ENCODE measurements around the gene ZEB2. TPM values are rescaled to one million over a fixed set of nuclear protein-coding genes. Genes with fewer than 3 reads are reported as not detected.

Gene ZEB2
- total RNA-seq, 1 experiment from 2014 or later = 1.2 TPM

GRCh38 chr2:144501118-144501517 lies 18.8 kb downstream of the ZEB2 start:
- Histone ChIP-seq H2BK5ac (ENCODE audit: insufficient read length, low read length) (no peak overlapping the region), H2BK15ac (ENCODE audit: low read depth, low read length) (no peak overlapping the region), H3K9ac (ENCODE audit: extremely low read depth, insufficient read length, low read length) (no peak overlapping the region), H3K9me3 (ENCODE audit: control insufficient read depth, low read depth, low read length) (no peaks in the 10 kb centered on the region), H2AFZ (ENCODE audit: low read length) (no peak overlapping the region), H3K27me3 (ENCODE audit: insufficient read depth, low read length) (no peaks in the 10 kb centered on the region), H2BK20ac (ENCODE audit: low read depth, low read length, poor library complexity, severe bottlenecking) (no peak overlapping the region), H2BK12ac (ENCODE audit: insufficient read length, low read depth, low read length) (no peak overlapping the region), H3K79me2 (ENCODE audit: insufficient read depth, low read length) (no peaks in the 10 kb centered on the region), H3K79me1 (ENCODE audit: insufficient read depth, low read depth, low read length, poor library complexity, severe bottlenecking) (no peaks in the 10 kb centered on the region), H4K8ac (replicated peaks; ENCODE audit: insufficient read length, low read depth, low read length) (no peak overlapping the region), H3K4me2 (ENCODE audit: insufficient read depth, insufficient read length, low read length) (no peak overlapping the region), H2BK120ac (ENCODE audit: low read depth, low read length, poor library complexity, severe bottlenecking) (no peak overlapping the region), H3K4ac (ENCODE audit: low read depth, low read length) (no peak overlapping the region), H4K20me1 (ENCODE audit: control insufficient read depth, insufficient read depth, insufficient read length) (no peaks in the 10 kb centered on the region), H2AK5ac (ENCODE audit: insufficient read length, low read length) (no peak overlapping the region), H3K23ac (ENCODE audit: insufficient read length, low read depth, low read length) (no peak overlapping the region), H4K5ac (ENCODE audit: insufficient read length, low read depth, low read length) (no peak overlapping the region), H3T11ph (ENCODE audit: low read length) (no peak overlapping the region), H3K27ac (ENCODE audit: insufficient read length, low read depth, low read length) (no peak overlapping the region), H3K14ac (ENCODE audit: insufficient read depth, low read length) (no peak overlapping the region), H3K23me2 (ENCODE audit: insufficient read length, low read depth, low read length, poor library complexity, severe bottlenecking) (no peaks in the 10 kb centered on the region), H3K4me1 (ENCODE audit: insufficient read depth, low read length) (peaks cover 2% of the 10 kb centered on the region; the same call in 1 of the 2 replicates), H3K56ac (ENCODE audit: insufficient read length, low read depth, low read length) (no peak overlapping the region), H4K91ac (ENCODE audit: insufficient read length, low read depth, low read length) (no peak overlapping the region), H3K18ac (ENCODE audit: insufficient read length, low read depth, low read length) (no peak overlapping the region)
- Mint-ChIP-seq H3K27ac (no peak overlapping the region), H3K4me3 (no peak overlapping the region), H3K36me3 (ENCODE audit: insufficient read depth in 1 of 3, low read depth in 3 of 3) (no peaks in the 10 kb centered on the region), H3K4me1 (peaks cover 34 to 44% of the 10 kb centered on the region in 2 experiments), H3K9me3 (no peaks in the 10 kb centered on the region; a peak in 1 of 5 replicates), H3K27me3 (ENCODE audit: low read depth) (peaks cover 9% of the 10 kb centered on the region)
- no peak for DNase-seq
- no peak for TF ChIP-seq CTCF (conservative IDR thresholded peaks at IDR 0.05)
- WGBS (ENCODE audit: extremely low coverage, insufficient read length, low lambda C conversion rate) = no CpG with 5 or more reads among the region's 3 CpGs

Measured in H9 (cell line).